ENCODE data around the gene UQCRHL.

UQCRHL gene

DNA sequence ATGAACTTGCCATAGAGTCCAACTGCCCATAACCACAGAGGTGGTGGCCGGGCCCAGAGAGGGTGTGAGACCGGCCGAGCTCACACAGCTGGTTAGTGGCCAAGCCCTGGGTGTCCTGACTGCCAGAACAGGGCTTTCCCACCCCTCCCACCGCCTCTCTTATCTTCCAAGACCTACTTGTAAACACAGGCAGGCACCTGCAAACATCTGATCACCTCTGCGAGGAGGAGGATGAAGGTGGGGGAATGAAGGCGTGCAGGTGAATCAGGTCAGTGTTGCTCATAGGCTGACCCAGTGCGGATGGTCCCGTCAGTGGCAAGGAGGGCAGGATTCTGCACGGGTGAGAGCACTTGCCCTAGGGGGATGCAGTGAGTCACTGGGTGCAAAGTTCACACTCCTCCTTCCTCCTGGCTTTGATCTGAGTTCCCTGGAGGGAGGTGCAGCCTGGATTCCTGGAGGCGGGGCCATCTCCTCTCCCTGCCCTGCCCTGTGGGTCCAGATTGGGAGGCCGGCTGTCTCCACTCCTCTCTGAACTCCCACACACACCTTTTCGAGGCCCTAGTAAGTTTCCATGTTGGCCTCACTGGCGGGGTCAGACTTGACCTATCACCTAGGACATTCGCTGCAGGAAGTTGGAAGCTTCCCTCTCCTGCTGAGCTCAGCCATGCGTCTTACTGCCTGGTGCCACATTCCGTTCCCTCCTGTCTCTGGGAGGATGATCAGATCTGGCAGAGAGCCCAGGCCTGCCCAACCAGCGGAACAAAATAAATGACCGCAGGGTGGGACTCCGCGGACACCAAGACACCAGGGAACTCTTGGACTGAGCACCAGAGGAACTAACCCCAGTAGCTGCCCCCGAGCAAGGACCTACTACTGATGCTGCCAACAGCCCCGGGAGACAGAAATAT is 7.3 kb downstream of the UQCRHL start:
- H3K4me3 ChIP-seq (ENCODE audit: low read depth, low read length): no peak overlapping the region
- no peak for DNase-seq (ENCODE audit: low read depth)

DNA sequence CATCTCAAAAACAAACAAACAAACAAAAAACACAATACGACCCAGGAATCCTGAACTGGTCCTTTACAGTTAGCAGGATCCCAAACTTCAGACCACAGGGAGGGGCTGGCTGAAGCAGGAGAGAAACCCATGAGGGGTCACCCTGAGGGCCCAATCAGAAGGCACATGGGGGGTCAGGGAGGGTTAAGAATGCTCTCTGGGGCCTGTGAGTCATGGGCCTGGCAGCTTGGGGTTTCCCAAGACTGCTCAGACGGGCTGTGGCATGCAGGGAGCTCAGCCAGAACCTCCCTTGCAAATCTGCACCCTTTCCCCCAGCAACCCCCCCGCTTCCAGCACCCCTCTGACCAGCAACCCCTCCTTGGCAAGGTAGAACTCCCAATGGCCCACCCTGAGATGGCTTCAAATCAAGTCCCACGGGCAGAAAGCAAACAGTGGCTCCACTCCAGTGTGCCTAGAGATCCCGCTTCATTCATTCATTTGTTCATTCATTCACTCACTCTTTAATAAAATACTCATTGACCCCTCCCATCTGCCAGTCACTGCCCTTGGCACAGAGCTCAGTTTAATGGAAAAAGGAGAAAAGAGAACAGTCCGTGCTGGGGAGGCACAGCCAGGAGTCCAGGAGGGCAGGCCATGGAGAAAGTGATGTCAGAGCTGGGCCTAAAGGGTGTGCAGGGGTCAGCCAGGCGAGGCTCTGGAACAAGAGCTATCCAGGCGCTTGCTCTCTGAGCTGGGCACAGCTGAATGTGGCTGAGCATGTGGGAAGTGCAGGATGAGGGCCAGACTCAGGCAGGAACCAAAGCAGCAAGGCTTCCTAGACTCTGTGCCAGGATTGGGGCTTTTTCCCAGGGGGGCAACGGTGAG is 8.2 kb downstream of the UQCRHL start:
- H3K4me3 ChIP-seq (ENCODE audit: low read depth, low read length): no peak overlapping the region
- DNase-seq (ENCODE audit: low read depth): peak; percentile 85

DNA sequence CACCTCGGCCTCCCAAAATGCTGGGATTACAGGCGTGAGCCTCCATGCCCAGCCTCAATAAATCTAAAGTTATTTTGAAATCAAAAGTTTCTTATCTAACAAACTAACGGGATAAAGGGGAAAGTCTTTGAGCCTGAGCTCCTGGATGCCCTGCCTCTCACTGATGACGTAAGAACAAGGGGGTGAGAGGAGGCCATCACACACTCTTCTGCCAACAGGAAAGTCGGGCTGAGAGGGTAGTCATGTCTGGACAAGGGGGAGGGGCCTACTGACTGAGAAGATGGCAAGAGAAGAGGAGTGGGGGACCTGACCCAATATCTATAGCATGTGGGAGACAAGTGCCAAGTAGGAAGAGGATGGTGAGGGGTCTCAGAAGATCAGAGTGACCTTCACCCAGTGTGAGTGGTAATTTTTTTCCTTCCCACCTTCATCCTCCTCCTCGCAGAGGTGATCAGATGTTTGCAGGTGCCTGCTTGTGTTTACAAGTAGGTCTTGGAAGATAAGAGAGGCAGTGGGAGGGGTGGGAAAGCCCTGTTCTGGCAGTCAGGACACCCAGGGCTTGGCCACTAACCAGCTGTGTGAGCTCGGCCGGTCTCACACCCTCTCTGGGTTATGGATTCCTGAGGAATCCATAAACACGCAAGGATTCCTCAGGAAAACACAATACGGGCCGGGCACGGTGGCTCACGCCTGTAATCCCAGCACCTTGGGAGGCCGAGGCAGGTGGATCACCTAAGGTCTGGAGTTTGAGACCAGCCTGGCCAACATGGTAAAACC is 9.6 kb downstream of the UQCRHL start:
- no peak for DNase-seq (ENCODE audit: low read depth)
- H3K4me3 ChIP-seq (ENCODE audit: low read depth, low read length): no peak overlapping the region

- no peak overlapping the region for H3K4me3 ChIP-seq (ENCODE audit: low read depth, low read length)
- no peak for DNase-seq (ENCODE audit: low read depth)
Observed at GRCh38 chr1:15796086-15796462, 11.4 kb downstream of the UQCRHL start.

DNA sequence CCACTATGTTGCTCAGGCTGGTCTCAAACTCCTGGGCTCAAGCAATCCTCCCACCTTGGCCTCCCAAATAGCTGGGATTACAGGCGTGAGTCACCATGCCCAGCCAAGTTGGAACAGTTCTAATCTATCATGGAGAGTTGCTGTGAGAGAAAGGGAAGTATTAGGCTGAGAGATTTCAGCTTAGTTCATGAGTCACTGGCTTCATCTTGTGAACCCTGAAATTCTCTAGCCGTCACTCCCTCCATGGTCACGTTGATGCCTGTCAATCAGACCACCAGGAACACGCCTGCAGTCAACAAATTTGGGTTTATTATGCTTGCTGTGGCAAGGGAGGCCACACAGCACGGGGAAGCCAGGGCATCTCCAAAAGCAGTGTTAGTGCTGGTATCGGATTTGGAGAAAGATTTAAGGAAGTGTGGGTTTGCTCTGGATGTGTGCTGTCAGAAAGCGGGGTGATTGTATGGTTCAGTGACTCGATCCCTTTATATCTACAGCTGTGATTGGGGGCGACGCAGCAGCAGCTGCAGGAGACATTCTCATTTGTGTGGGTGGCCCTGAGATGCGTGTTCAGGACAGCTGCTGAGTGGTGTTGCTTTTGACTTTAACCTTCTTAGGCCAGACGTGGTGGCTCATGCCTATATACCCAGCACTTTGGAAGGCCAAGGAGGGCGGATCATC is 18.7 kb downstream of the UQCRHL start:
- no peak overlapping the region for H3K4me3 ChIP-seq (ENCODE audit: low read depth, low read length)
- no peak for DNase-seq (ENCODE audit: low read depth)

- no peak overlapping the region for H3K4me3 ChIP-seq (ENCODE audit: low read depth, low read length)
- no peak for DNase-seq (ENCODE audit: low read depth)
Observed at GRCh38 chr1:15786581-15786980, 20.9 kb downstream of the UQCRHL start.

DNA sequence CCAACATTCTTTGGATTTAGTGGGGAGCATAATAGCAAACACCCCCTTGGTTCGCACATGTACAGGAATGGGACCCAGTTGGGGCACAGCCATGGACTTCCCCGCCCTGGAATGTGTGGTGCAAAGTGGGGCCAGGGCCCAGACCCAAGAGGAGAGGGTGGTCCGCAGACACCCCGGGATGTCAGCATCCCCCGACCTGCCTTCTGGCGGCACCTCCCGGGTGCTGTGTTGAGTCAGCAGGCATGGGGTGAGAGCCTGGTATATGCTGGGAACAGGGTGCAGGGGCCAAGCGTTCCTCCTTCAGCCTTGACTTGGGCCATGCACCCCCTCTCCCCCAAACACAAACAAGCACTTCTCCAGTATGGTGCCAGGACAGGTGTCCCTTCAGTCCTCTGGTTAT is 21.8 kb downstream of the UQCRHL start:
- no peak for DNase-seq (ENCODE audit: low read depth)
- H3K4me3 ChIP-seq (ENCODE audit: low read depth, low read length): no peak overlapping the region

DNA sequence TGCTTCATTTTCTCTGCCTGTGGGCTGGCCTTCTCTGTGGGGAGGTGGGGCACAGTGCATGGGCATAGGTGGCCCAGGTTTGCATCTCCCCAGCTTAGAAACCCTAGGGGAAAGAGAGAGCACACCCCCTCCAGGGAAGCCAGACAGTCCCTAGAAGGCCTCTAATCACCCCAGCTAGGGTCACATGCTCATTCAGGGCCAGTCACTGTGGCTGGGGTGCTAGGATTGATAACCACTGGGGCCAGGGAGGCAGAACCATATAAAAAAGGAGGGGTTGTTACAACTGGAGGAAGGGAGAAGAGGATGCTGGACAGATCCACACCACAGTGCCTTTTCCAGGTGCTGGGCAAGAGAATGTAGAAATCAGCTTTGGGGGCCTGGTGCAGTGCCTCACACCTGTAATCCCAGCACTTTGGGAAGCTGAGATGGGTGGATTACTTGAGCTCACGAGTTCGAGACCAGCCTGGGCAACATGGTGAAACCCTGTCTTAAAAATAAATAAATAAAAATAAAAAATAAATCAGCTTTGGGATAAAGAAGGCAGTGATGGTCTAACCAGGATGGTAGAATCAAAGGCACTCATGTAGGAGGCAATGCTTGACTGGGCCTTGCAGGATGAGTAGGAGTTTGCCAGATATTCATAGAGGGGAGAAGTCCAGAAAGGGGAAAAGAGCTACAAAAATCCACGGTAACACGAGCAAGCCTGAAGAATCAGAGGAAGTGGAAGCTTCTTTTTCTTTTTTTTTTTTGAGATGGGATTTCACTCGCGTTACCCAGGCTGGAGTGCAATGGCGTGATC is 29.3 kb downstream of the UQCRHL start:
- no peak overlapping the region for H3K4me3 ChIP-seq (ENCODE audit: low read depth, low read length)
- no peak for DNase-seq (ENCODE audit: low read depth)

- no peak overlapping the region for H3K4me3 ChIP-seq (ENCODE audit: low read depth, low read length)
- no peak for DNase-seq (ENCODE audit: low read depth)
Observed at GRCh38 chr1:15775706-15776105, 31.7 kb downstream of the UQCRHL start.

GRCh38 chr1:15771836-15772515 is 35.5 kb downstream of the UQCRHL start:
- no peak for DNase-seq (ENCODE audit: low read depth)
- H3K4me3 ChIP-seq (ENCODE audit: low read depth, low read length): no peak overlapping the region

DNA sequence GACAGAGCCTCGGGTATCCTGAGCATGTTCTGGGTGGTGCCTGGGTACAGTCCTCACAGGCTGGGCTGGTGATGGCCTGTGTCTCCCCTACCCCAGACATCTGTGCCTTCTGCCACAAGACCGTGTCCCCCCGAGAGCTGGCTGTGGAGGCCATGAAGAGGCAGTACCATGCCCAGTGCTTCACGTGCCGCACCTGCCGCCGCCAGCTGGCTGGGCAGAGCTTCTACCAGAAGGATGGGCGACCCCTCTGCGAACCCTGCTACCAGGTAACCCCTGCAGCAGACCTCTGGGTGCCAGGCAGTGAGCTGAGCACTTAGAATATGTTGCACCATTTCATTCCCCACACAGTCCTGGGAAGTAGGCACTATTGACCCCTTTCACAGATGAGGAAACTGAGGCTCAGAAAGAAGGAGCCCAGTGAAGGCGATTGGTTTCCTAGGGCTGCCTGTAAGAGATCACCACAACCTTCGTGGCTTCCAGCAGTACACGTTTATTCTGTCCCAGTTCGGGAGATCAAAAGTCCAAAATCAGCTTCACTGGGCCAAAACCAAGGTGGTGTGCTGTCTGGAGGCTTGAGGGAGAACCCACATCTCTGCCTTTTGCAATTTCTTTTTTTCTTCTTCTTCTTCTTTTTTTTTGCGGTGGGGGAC is 37.0 kb downstream of the UQCRHL start:
- no peak for DNase-seq (ENCODE audit: low read depth)
- no peak overlapping the region for H3K4me3 ChIP-seq (ENCODE audit: low read depth, low read length)

- no peak for DNase-seq (ENCODE audit: low read depth)
- no peak overlapping the region for H3K4me3 ChIP-seq (ENCODE audit: low read depth, low read length)
Observed at GRCh38 chr1:15768388-15768787, 39.1 kb downstream of the UQCRHL start.

DNA sequence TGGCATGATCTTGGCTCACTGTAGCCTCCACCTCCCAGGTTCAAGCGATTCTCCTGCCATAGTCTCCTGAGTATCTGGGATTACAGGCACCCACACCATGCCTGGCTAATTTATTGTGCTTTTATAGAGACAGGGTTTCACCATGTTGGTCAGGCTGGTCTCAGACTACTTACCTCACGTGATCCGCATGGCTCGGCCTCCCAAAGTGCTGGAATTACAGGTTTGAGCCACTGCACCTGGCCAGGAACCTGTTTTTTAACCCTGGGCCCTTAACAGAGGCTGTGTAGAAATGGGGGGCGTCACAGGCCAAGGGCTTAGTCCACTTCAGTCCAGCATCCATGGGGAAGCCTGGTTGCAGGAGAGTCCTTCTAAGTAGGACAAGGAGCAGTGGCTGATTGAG is 39.5 kb downstream of the UQCRHL start:
- H3K4me3 ChIP-seq (ENCODE audit: low read depth, low read length): no peak overlapping the region
- DNase-seq (ENCODE audit: low read depth): no peak

GRCh38 chr1:15765495-15766194 is 41.8 kb downstream of the UQCRHL start:
- DNase-seq (ENCODE audit: low read depth): no peak
- H3K4me3 ChIP-seq (ENCODE audit: low read depth, low read length): no peak overlapping the region

DNA sequence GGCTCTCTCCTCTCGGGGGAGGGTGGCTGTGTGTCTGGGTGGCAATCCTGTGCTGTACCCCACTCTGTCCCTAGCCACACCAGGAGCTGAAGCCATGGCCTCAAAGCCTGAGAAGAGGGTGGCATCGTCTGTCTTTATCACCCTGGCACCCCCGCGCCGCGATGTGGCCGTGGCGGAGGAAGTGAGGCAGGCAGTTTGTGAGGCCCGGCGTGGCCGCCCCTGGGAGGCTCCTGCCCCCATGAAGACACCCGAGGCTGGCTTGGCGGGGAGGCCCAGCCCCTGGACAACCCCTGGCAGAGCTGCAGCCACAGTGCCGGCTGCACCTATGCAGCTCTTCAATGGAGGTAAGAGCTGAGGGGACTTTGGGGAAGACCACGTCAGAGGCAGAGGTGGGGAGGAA is 42.6 kb downstream of the UQCRHL start:
- DNase-seq (ENCODE audit: low read depth): no peak
- H3K4me3 ChIP-seq (ENCODE audit: low read depth, low read length): no peak overlapping the region

- DNase-seq (ENCODE audit: low read depth): no peak
- no peak overlapping the region for H3K4me3 ChIP-seq (ENCODE audit: low read depth, low read length)
Observed at GRCh38 chr1:15764269-15764764, 43.1 kb downstream of the UQCRHL start.

GRCh38 chr1:15762546-15762945 is 44.9 kb downstream of the UQCRHL start:
- H3K4me3 ChIP-seq (ENCODE audit: low read depth, low read length): no peak overlapping the region
- no peak for DNase-seq (ENCODE audit: low read depth)
